Measurements from ENCODE around the gene LIN52. TPM values are rescaled to one million over a fixed set of nuclear protein-coding genes. Genes with fewer than 3 reads are reported as not detected.

The LIN52 gene
- total RNA-seq, 3 donors from 2014 or later = 11.1 to 13.0 (median 11.4) TPM

GRCh38 chr14:74155749-74156148 lies 71.0 kb downstream of the LIN52 start:
- no peak for DNase-seq (ENCODE audit: low spot score in 2 of 2)
- intact Hi-C loops (cut with DNase I; ENCODE audit: low total_unique reads) = no loop called here
- Histone ChIP-seq H3K9me3 (no peaks in the 10 kb centered on the region), H3K4me1 (no peaks in the 10 kb centered on the region), H3K36me3 (no peaks in the 10 kb centered on the region), H3K27me3 (no peaks in the 10 kb centered on the region), H3K27ac (no peak overlapping the region), H3K4me3 (no peak overlapping the region)
- TF ChIP-seq POLR2AphosphoS5 (IDR thresholded peaks at IDR 0.05) (no peak), POLR2A (IDR thresholded peaks at IDR 0.05) (no peak), CTCF (IDR thresholded peaks at IDR 0.05) (no peak)

GRCh38 chr14:74160763-74161162 lies 76.0 kb downstream of the LIN52 start:
- TF ChIP-seq POLR2A (IDR thresholded peaks at IDR 0.05) = no peak
- no peak for TF ChIP-seq POLR2AphosphoS5 (IDR thresholded peaks at IDR 0.05)
- TF ChIP-seq CTCF (IDR thresholded peaks at IDR 0.05) = no peak
- H3K27ac ChIP-seq = no peak overlapping the region
- H3K4me1 ChIP-seq = no peaks in the 10 kb centered on the region
- no peak for DNase-seq (ENCODE audit: low spot score in 2 of 2)
- H3K4me3 ChIP-seq = no peak overlapping the region
- no peaks in the 10 kb centered on the region for H3K27me3 ChIP-seq
- intact Hi-C loops (cut with DNase I; ENCODE audit: low total_unique reads) = no loop called here
- no peaks in the 10 kb centered on the region for H3K36me3 ChIP-seq
- no peaks in the 10 kb centered on the region for H3K9me3 ChIP-seq

- intact Hi-C loops (cut with DNase I; ENCODE audit: low total_unique reads) = no loop called here
- no peak overlapping the region for H3K27ac ChIP-seq
- H3K36me3 ChIP-seq = no peaks in the 10 kb centered on the region
- DNase-seq (ENCODE audit: low spot score in 2 of 2) = no peak
- H3K4me3 ChIP-seq = no peak overlapping the region
- TF ChIP-seq POLR2A (IDR thresholded peaks at IDR 0.05) = no peak
- TF ChIP-seq CTCF (IDR thresholded peaks at IDR 0.05) = no peak
- TF ChIP-seq POLR2AphosphoS5 (IDR thresholded peaks at IDR 0.05) = no peak
- H3K27me3 ChIP-seq = no peaks in the 10 kb centered on the region
- H3K9me3 ChIP-seq = no peaks in the 10 kb centered on the region
- no peaks in the 10 kb centered on the region for H3K4me1 ChIP-seq
Measured at GRCh38 chr14:74161526-74162158, 76.9 kb downstream of the LIN52 start.

- Histone ChIP-seq H3K36me3 (no peaks in the 10 kb centered on the region), H3K4me3 (no peak overlapping the region), H3K4me1 (no peaks in the 10 kb centered on the region), H3K9me3 (no peaks in the 10 kb centered on the region), H3K27me3 (no peaks in the 10 kb centered on the region), H3K27ac (no peak overlapping the region)
- DNase-seq (ENCODE audit: low spot score in 2 of 2) = no peak
- TF ChIP-seq POLR2AphosphoS5 (IDR thresholded peaks at IDR 0.05) (no peak), POLR2A (IDR thresholded peaks at IDR 0.05) (no peak), CTCF (IDR thresholded peaks at IDR 0.05) (no peak)
- intact Hi-C loops (cut with DNase I; ENCODE audit: low total_unique reads) = no loop called here
Measured at GRCh38 chr14:74169906-74170305, 85.2 kb downstream of the LIN52 start.

- H3K9me3 ChIP-seq = no peaks in the 10 kb centered on the region
- H3K27ac ChIP-seq = no peak overlapping the region
- no peaks in the 10 kb centered on the region for H3K36me3 ChIP-seq
- intact Hi-C loops (cut with DNase I; ENCODE audit: low total_unique reads) = no loop called here
- H3K4me3 ChIP-seq = no peak overlapping the region
- no peak for DNase-seq (ENCODE audit: low spot score in 2 of 2)
- TF ChIP-seq POLR2A (IDR thresholded peaks at IDR 0.05) (no peak), CTCF (IDR thresholded peaks at IDR 0.05) (no peak), POLR2AphosphoS5 (IDR thresholded peaks at IDR 0.05) (no peak)
- H3K27me3 ChIP-seq = no peaks in the 10 kb centered on the region
- no peaks in the 10 kb centered on the region for H3K4me1 ChIP-seq
Measured at GRCh38 chr14:74176400-74176793, 91.6 kb downstream of the LIN52 start.

All from breast epithelium (tissue), 4 donors.